Breast epithelium (tissue), 3 donors: ENCODE data around the gene TMEM126A.

Source experiments
- CTCF ChIP-seq, 3 donors: fragments of 450-650 bp; IDR thresholded peaks; one replicate each; pipeline ENCODE4 v1.5.1; 2016 to 2017; ENCODE audit warnings: antibody characterized with exemption in 3 of 3, mild to moderate bottlenecking in 3 of 3, moderate library complexity in 3 of 3
- POLR2A ChIP-seq: fragments of 450-650 bp; IDR thresholded peaks from one replicate; pipeline ENCODE4 v1.6.1; 2016; ENCODE audit warnings: antibody characterized with exemption, mild to moderate bottlenecking, moderate library complexity
- POLR2AphosphoS5 ChIP-seq, 3 donors: sonication (generic); formaldehyde crosslinking; IDR thresholded peaks; one replicate each; pipeline ENCODE4 v1.6.1; 2017; ENCODE audit warnings: antibody characterized with exemption in 3 of 3

GRCh38 chr11:85704967-85705366, 57.2 kb downstream of the TMEM126A start:
- TF ChIP-seq POLR2AphosphoS5 (IDR thresholded peaks at IDR 0.05) (no peak), CTCF (IDR thresholded peaks at IDR 0.05) (no peak), POLR2A (no peak)
